Stimulated activated CD4-positive, alpha-beta T cell treated with anti-CD3 and anti-CD28 coated beads, TNF-alpha, amount 100 ng/mL, for 1 hour (primary cell): ENCODE results near the gene KRT3.
A peak's percentile ranks its signal among the peaks of the same experiment; 100 is the strongest.

Experiments
- DNase-seq, 3 donors: peaks; one replicate each; pipeline ENCODE4 v3.0.0-alpha.2; 2020; ENCODE audit warnings: low read depth in 3 of 3, low spot score in 1 of 3

KRT3 gene

DNA sequence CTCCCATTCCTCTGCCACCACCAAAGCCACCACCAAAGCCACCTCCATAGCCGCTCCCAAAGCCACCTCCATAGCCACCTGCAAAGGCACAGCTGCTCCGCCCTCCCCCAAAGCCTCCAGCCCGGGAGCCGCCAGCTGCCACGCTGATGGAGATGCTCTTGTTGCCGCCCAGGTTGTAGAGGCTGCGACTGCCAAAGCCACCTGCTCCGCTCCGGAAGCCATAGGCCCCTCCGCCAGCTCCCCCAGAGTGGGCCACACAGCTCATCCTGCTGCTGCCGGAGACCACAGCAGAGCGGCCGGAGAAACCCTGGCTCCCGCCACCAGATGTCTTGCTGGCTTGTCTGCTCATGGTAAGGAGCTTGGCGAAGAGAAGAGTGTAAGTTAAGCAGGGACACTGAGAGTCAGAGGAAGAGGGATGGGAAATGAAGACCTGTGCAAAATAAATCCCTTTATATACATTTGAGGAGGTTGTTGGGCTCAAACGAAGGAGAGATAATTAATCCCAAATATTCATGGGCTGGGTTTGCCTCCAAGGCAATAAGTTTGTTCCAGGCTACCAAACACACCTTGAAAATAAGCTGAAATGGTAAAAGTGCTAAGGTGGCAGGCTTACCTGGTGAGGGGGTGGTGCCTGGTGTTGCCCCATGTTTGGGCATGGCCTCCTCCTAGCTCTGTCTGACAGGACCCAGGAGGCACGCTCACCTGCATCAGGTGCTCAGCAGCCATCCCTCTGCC is at the start of gene KRT3:
Gene KRT3 (minus strand): TSS at position 424 of the 735 bp plus-strand sequence. CDS start 75 bp downstream, at position 349.
- no peak for DNase-seq

DNA sequence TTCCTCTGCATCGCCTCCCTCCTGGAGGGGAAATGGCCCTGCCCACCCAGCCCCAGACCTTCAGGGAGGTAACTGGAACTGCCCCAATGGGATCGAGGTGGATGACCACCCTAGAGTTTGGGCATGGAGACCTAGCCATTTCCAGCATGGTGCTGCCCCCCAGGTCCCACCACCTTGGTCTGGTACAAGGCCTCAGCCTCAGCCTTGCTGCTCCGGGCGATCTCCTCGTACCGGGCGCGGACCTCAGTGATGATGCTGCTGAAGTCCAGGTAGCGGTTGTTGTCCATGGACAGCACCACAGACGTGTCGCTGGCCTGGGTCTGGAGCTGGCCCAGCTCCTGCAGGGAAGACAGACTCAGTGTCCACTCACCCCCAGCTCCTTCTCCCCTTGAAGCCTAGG is 48.5 kb upstream of the KRT3 start:
- DNase-seq = no peak

- DNase-seq = no peak
These were observed 43.7 kb upstream of the KRT3 start for GRCh38 chr12:52839436-52840105.

- no peak for DNase-seq
These were observed 42.9 kb upstream of the KRT3 start for GRCh38 chr12:52838609-52839435.

DNA sequence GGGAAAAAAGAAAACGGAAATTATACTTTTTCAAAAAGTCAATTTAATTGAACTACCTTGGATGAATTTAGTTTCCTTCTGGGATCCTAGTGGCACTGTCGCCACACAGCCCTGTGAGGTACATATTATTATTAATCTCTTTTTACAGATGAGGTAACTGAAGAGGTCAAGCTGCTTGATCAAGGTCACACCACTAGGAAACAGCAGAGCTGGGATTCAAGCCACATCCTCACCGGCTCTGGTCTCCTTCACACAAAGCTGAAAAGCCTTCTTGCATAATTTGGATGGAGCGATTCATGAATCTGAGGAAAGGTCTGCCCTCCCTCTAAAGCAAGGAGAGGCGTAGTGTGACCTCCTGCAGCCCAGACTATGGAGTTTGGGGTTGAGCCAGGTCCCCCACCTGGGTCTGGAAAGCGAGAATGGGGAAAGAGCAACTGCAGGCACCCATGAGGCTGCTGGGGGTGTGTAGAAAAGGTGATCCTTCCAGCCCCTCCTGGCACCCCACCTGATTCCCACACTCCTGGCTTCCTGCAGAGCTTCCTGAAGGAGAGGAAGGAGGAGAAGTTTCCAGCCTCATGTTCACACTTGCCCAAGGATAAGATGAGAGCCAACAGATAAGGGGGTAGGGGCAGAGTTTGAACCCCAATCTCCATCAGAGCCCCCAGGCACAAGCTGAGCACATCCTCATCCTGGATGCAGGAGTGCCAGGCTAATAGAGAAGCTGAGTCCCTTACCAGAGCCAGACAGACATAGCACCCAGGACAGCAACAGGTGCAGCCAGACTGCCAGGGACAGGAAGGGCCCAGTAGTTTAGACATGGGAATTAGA is 42.1 kb upstream of the KRT3 start:
- no peak for DNase-seq

DNA sequence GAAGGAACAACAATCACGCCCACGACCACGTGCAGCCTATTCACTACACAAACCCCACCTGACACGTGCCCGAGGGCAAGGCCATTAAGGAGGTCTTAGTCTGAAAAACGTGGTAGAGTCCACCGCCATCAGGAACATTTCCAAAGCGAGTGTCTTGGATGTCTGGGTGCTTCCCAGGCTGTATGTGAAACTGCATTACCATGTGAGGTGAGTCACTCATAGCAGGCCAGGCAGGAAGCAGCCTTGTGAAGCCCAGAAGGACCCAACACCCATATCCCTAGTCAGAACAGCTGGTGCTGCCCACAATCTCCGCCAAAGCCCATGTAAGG is 41.5 kb upstream of the KRT3 start:
- DNase-seq = no peak

DNA sequence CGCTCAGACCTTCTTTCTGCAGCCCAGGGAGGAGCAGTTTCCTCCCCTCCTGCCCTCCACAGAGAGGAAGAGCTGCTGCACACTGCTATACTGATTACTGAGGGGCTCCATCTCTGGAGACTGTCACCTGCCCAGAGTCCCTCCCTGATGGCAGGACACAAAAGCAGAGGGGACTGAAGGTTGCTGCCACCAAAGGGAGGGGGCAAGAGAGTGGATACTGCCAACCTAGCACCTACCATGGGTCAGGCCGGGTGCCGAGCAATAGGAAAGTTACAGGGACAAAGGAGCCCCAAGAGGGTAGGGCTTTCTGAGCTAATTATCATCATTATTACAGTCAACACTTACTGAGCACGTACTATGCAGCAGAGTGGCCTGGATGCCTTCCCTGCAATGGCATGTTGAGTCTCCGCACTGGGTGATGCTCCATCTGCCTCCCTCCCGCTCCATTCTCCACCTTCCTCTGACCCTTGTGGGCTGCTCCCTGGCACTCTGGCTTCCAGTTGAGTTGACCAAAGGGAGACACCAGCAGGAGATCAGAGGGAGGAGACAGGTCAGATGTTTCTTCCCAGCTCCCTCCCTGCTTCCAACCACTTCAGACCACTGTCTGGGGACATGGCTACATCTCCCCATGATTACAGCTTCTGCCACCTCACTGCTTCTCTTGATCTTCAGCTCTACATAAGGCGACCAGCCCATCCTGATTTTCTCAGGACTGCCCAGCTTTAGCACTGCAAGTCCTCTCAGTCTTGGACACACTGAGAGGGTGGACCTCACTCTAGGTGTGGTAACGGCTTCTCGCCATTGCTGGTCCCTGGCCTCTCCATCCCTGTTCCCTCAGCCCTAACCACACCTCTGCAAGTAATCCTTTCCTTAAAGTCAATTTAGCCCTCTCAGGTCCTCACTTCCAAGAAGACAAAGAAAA is 40.8 kb upstream of the KRT3 start:
- no peak for DNase-seq

- peak; percentile 5 to 36 (median 7) for DNase-seq
These were observed 40.1 kb upstream of the KRT3 start for GRCh38 chr12:52836042-52836466.

DNA sequence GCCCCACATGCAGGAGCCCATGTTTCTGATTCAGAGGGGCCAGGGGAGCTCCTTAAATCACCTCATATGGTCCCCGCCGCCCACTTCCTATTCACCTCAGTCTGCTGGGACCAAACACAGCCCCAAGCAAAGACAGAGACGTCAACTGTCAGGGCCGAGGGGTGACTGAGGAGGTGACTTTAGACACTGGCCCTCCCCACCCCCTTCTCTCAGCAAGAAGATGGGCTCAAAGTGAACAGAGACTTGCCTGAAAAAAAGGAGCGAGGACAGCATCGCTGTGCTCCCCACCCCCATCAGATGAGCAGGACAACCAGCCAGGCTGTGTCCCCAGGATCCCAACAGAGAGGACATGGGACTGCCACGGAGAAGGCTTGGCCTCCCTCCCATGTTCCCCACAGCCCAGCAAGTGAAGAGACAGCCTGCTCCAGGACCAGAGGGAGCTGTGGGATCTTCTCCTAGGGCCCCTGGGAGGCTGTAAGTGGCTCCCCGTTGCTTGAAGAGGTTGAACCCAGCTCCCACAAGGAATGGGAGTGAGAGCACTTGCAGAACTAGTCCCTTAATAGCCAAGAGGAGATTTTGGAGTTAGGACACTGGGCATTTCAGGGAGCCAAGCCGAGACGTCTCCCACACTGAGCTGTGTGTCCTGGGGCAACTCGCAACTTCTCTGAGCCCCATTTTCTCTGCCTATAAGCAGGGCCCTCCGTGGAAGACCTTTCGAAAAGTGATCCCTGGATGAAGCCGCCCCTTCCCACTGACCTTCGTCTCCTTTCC is 39.5 kb upstream of the KRT3 start:
- DNase-seq = no peak

DNA sequence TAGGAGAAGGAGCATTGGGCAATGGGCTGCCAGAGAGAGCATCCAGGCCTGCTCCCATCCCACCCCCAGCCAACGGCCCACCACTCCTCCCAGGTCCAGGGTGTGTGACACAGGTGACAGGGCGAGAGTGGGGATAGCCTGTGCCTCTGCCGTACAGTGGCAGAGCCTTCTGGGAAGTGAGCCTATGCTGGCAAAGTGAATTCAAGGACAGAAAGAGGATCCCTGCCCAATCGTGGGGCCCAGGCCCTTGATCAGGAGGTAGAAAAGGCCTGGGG is 38.7 kb upstream of the KRT3 start:
- no peak for DNase-seq

DNA sequence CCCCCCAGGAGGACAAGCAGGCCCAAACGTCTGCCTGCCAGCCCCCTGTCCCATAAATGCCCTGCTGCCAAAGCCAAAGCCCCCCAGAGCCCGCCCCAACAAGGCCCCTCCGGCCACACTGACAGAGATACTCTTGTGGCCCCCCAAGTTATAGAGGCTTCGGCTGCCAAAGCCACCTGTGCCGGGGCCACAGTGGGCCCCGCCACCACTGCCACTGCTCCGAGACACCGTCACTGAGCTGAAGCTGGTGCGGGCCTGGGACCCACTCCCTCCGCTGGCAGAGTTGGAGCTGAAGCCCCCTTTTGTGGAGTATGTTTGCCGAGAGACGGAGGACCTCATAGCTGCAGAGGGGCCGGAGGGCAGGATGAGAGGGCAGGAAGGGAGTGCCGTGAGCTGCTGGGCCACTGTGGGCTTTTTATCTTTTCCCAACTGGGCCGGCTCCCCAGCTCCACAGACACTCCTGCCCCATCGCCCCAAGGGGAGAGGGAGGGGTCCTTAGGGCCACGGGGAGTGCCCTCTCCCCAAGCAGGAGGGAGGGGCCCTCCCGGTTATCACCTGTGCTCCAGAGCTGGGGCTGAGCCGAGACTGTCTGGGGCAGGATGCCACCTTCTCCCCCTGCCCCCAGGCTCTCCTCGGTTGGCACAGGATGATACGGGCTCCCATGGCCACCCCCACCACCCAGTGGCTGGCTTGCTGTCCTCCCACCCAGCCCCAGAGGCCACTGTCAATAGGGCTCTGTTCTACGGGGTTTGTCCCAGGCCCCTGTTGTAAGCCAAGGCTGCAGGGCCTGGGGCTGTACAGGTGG is 38.2 kb upstream of the KRT3 start, which contains the start of gene KRT79:
Gene KRT79 (minus strand): TSS at position 390 of the 805 bp plus-strand sequence. CDS start 51 bp downstream, at position 339.
- DNase-seq = no peak

DNA sequence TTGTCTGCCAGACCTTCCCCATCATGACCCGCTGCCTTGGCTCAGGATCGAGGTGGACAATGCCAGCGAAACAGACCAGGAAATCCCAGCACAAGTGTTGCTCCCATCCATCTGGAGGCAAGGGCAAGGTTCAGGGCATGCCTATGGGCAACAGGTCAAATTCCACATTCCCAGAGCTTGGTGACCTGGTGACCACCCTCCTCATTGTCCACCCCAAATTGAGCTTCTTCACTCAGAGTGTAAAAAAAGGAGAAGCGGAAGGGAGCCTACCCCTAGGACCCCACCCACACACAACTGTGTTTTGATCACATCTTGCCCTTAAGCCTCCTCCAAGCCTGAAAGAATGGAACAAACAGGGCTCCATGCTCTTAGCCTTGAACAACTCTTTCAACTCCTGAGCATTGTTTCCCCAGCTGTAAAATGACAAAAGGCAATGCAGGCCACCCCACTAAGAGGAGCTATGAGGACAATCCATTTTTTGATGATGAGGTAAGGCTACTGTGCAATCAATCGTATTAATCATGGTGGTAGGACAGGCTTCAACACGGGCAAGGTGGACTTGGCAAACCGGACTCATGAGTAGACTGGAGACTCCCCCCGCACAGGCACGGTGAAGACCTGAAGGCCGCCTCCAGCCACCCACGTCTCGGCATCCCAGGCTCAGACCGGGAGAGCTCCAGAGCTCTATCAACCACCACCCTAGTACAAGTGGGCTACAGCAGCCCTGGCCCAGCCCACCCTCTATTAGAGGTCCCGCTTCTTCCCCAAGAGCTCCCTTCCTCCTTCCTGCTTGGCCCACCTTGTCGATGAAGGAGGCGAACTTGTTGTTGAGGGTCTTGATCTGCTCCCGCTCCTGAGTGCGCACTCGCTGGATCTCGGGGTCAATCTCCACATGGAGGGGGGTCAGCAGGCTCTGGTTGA is 37.3 kb upstream of the KRT3 start:
- DNase-seq = no peak

DNA sequence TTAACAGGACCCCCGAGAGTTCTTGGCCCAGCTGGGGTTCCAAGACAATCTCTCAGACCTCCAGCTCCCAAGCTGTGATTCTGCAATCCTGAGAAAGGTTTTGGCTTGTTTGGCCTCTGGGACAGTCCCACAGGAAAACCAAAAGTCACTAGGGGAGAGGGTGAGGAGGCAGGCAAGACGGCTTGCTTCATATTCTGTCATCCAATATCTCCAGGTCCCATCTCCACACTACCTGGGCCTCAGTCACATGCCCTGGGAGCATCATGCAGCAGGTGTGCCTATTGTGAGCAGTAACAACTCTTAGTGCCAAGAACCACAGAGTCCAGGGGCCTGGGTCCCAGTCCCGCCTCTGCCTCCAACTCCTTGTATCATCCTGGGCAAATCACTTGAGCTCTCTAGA is 36.5 kb upstream of the KRT3 start:
- DNase-seq = no peak

- DNase-seq = no peak
These were observed 35.3 kb upstream of the KRT3 start for GRCh38 chr12:52831251-52831650.

GRCh38 chr12:52829986-52830770 is 34.3 kb upstream of the KRT3 start:
- no peak for DNase-seq

- DNase-seq = no peak
These were observed 32.7 kb upstream of the KRT3 start for GRCh38 chr12:52828591-52829021.

DNA sequence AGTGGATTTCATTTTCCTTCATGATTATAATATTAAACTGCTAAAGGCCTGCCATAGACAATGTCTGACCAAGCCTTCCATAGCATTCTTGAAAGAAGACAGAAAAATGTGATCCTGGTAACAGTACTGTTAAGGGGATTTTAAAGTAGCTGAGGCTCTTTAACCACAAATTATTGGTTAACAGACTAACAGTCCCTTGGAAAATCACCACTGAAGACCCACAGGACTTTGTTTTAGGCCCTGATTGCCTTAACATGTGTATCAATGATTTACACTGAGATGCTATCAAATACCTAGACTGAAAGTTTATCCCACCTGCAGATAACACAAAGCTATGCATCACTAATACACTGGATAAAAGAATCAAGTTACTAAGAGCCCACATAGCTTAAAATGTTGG is 32.2 kb upstream of the KRT3 start:
- no peak for DNase-seq
